Endothelial cell of umbilical vein (primary cell): ENCODE data around the gene BTAF1.

Source experiments
- EZH2 ChIP-seq: IDR thresholded peaks from 2 replicates; pipeline ENCODE4 v1.6.1; 2012; ENCODE audit warnings: borderline replicate concordance, low read depth, mild to moderate bottlenecking, moderate library complexity, low read length, inconsistent platforms; ENCODE audit not compliant: severe bottlenecking
- JUN ChIP-seq: IDR thresholded peaks from 2 replicates; pipeline ENCODE4 v1.6.1; 2011; ENCODE audit warnings: borderline replicate concordance, low read depth; ENCODE audit not compliant: insufficient read length, insufficient read depth
- POLR2A ChIP-seq: IDR thresholded peaks from 2 replicates; pipeline ENCODE4 v1.6.1; 2012; ENCODE audit warnings: low read depth, mild to moderate bottlenecking, control low read depth, low read length
- POLR2AphosphoS5 ChIP-seq: IDR thresholded peaks from 2 replicates; pipeline ENCODE4 v1.6.1; 2012; ENCODE audit warnings: low read depth, mild to moderate bottlenecking, control low read depth, low read length, moderate library complexity; ENCODE audit not compliant: insufficient read depth
- TF ChIP-seq, protein P1 (sequence below): IDR thresholded peaks from 2 replicates; pipeline ENCODE4 v1.6.1; 2011; ENCODE audit not compliant: insufficient read depth, insufficient read length
- TF ChIP-seq, protein P2 (sequence below), 2 donors: IDR thresholded peaks; 1 replicate in 1 of 2; 2 replicates in 1 of 2; pipeline ENCODE4 v1.5.1; 2011; ENCODE audit warnings: low read length in 2 of 2, mild to moderate bottlenecking in 2 of 2, moderate library complexity in 2 of 2, control low read depth in 1 of 2, inconsistent platforms in 1 of 2, low read depth in 1 of 2; ENCODE audit not compliant: insufficient read depth in 1 of 2; ENCODE audit errors: extremely low read depth in 1 of 2

DNA sequence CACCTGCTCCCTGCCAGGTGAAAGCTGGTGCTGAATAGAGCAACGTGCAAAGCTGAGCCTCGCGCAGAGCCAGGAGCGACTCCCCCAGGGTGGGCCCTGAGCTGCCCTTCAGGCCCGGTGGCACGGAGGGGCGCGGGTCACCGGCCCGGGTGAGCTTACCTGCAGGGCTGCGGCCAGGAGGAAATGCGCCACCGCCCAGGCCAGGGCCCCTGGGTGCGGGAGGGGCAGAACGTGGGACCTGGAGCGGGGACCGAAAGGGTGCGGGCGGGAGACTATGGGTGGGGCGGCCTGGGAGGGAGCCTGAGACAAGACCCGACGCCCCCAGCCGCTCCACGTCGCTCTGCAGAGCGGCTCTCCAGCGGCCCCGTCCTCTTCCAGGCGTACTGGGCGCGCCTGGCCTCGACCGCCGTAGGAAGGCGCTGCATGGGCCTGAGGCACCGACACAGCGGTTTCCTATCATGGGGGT, 122.1 kb downstream of the BTAF1 start:
- TF ChIP-seq, protein P1, sequence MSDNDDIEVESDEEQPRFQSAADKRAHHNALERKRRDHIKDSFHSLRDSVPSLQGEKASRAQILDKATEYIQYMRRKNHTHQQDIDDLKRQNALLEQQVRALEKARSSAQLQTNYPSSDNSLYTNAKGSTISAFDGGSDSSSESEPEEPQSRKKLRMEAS = no peak
- no peak for TF ChIP-seq POLR2A
- TF ChIP-seq EZH2 = no peak
- TF ChIP-seq, protein P2, sequence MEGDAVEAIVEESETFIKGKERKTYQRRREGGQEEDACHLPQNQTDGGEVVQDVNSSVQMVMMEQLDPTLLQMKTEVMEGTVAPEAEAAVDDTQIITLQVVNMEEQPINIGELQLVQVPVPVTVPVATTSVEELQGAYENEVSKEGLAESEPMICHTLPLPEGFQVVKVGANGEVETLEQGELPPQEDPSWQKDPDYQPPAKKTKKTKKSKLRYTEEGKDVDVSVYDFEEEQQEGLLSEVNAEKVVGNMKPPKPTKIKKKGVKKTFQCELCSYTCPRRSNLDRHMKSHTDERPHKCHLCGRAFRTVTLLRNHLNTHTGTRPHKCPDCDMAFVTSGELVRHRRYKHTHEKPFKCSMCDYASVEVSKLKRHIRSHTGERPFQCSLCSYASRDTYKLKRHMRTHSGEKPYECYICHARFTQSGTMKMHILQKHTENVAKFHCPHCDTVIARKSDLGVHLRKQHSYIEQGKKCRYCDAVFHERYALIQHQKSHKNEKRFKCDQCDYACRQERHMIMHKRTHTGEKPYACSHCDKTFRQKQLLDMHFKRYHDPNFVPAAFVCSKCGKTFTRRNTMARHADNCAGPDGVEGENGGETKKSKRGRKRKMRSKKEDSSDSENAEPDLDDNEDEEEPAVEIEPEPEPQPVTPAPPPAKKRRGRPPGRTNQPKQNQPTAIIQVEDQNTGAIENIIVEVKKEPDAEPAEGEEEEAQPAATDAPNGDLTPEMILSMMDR (IDR thresholded peaks at IDR 0.05; ENCODE audit: extremely low read depth in 1 of 2, insufficient read depth in 1 of 2, low read depth in 1 of 2, low read length in 2 of 2) = no peak
- TF ChIP-seq POLR2AphosphoS5 = no peak
- no peak for TF ChIP-seq JUN
